Esophagus squamous epithelium (tissue), 4 donors: Measurements from ENCODE around the gene BBS5.

Experiments
- CTCF ChIP-seq, 6 experiments: fragments of 450-650 bp in 4 of 6; fragments of 200-600 bp in 2 of 6; sonication (generic) in 2 of 6; IDR thresholded peaks; one replicate each; pipeline ENCODE4 v1.5.1; 2016 to 2019; ENCODE audit warnings: antibody characterized with exemption in 6 of 6, mild to moderate bottlenecking in 4 of 6, moderate library complexity in 4 of 6
- POLR2A ChIP-seq, 4 donors: fragments of 450-650 bp; IDR thresholded peaks; one replicate each; pipeline ENCODE4 v1.6.1; 2017; ENCODE audit warnings: antibody characterized with exemption in 4 of 4, mild to moderate bottlenecking in 4 of 4, moderate library complexity in 3 of 4

- TF ChIP-seq CTCF (IDR thresholded peaks at IDR 0.05) (no peak), POLR2A (IDR thresholded peaks at IDR 0.05) (no peak)
These were observed 32.8 kb upstream of the BBS5 start for GRCh38 chr2:169446452-169446851.
